GM19238 (cell line): ENCODE data around the gene HERPUD1.
"Not testable (repeated sequence)": the region's sequence is repeated elsewhere in the genome, so short reads cannot be mapped to it uniquely, and the experiment has no call there.

Source experiments
- DNase-seq: peaks from one replicate; pipeline ENCODE4 v3.0.0; 2011; ENCODE audit warnings: low spot score; ENCODE audit not compliant: insufficient read length

HERPUD1 gene

DNA sequence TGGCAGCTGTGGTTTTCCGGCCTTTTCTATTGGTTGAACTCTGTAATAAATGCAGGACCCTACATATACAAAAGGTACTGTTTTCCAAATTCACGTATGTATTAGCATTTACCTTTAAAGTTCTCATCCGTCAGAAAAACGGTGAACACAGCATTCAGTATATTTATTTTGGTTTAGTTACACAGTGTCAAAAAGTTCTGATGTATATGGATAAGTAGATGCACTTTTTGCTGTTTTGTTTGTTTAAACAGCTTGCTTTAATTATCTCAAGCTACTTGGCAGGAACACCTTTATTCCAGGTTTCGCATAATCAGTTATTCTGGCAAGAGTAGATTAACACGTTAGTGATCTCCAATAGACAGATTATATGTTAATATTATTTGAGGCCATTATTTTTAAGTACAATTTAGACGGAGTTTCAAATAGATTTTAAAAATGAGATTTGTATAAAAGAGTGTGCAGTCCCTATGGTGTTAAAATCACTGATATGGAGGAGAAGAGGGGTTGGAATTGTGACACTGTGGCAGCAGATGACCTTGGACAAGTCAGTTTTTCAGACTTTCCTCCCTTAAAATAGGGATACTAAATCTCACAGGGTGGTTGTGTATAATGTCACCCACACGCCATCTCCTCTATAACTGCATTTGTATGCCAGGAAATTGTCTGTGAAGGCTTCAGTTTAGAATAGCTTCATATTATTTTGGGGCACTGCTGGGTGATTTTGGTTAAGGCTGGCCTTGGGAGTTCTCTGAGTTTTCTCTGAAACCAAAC lies 2.1 kb downstream of the HERPUD1 start:
- DNase-seq = no peak

DNA sequence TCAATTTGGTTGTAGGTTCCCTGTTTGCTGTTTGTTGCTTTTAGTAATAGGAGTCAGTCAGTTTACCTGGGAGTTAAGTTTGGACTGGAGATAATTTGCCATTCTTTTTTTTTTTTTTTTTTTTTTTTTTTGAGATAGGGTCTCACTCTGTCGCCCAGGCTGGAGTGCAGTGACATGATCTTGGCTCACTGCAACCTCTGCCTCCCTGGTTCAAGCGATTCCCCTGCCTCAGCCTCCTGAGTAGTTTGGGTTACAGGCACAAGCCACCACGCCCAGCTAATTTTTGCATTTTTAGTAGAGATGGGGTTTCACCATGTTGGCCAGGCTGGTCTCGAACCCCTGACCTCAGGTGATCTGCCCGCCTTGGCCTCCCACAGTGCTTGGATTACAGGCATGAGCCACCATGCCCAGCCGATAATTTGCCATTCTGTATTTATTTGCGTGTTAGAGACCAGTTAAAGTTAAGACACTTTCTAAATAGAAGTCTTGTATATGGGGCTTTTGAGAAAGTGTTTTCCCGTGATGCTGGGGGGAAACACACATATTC lies 2.7 kb downstream of the HERPUD1 start:
- DNase-seq = not testable (repeated sequence)

DNA sequence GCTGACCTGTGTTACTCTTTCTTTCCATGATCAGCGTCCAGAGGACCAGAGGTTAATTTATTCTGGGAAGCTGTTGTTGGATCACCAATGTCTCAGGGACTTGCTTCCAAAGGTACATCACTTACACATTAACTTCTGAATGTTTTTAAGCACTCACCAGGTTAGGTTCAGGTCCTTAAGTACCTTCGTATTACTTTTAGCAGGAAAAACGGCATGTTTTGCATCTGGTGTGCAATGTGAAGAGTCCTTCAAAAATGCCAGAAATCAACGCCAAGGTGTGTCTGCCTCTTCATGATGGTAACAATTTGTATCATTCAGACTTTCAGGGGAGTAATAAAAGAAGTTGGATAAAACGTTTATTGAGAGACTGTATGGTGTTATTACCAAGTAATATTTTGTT lies 3.3 kb downstream of the HERPUD1 start:
- no peak for DNase-seq

DNA sequence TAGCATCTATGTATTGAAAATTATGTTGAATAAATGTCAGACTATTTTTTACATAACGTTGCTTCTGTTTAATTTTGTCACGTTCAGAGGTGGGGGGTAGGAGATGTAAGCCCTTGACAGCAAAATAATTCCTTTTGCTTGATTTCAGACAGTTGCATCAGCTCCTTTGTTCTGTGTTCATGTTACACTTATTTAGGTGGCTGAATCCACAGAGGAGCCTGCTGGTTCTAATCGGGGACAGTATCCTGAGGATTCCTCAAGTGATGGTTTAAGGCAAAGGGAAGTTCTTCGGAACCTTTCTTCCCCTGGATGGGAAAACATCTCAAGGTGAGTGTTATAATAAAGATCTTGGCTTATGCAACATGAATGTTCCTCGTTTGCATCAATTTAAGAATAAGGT lies 4.5 kb downstream of the HERPUD1 start:
- DNase-seq = no peak

DNA sequence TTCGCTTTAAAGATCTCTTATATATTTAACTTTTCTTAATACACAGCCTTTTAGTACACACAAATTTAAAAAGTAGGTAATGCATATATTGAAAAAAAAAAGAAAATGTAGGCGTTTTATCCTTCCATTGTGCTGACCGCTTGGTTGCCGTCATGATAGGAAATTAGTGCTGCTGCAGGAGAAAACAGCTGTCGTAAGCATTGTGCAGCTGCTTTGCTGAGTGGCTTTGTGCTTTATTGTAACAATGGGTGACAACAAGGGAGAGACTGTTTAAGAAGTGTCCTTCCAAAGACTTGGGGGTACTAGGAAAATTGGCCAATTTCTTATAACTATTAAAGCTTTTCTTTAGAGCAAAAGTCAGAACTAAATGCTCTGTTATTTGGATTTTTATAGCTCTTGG lies 5.0 kb downstream of the HERPUD1 start:
- no peak for DNase-seq

DNA sequence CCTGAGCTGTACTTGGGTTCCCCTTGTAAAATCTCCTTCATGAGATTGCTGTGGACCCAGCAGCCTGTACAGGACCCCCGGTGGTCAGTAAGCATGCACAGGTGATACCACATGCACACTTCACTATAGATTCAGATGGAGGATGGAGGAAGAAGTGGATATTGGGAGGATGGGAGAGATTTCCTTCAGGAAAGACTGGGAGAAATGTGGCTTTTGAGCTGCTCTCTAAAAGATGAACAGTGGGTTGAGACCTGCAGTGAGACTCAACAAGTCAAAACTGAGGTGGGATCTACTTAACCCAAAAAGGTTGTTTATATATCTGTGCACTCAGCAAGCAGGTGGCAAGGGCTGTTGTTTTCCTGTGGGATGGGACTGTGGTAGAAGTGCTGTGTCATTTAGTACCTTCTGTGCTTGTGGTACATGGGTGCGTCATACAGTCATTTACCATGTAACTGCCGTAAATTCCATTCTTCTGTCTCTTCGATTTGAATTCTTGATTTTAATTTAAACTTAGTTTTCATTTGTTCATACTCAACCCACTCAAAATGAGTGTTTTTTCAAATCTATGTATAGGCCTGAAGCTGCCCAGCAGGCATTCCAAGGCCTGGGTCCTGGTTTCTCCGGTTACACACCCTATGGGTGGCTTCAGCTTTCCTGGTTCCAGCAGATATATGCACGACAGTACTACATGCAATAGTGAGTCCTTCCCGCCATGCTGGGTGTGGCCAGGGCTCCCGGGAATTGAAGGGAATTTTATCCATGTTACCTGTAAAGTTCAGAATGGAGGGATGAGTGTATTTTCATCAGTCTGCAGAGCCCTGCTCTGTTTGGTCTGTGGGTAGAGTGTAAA lies 6.9 kb downstream of the HERPUD1 start:
- no peak for DNase-seq

DNA sequence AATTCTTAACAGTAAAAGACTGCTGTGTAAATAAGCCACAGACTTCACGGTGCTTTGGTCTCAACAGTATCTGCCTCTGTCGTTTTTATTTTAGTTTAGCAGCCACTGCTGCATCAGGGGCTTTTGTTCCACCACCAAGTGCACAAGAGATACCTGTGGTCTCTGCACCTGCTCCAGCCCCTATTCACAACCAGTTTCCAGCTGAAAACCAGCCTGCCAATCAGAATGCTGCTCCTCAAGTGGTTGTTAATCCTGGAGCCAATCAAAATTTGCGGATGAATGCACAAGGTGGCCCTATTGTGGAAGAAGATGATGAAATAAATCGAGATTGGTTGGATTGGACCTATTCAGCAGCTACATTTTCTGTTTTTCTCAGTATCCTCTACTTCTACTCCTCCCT lies 7.9 kb downstream of the HERPUD1 start:
- DNase-seq = no peak

DNA sequence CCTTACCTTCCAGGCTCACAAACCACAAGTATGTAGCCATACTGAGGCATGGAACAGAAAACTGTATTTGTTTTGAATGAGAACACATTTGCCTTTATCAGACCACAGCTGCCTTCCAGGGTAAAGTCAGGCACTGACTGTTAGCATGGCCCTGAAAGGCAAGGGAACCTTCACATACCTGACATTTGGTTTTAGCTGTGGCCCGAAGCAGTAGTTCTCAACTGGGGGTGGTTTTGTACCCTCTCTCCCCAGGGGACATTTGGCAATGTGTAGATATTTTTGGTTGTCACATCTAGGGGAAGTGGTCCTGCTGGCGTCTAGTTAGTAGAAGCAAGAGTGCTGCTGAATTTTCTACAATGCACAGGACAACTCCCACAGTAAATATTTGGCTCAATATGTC lies 9.2 kb downstream of the HERPUD1 start:
- no peak for DNase-seq

DNA sequence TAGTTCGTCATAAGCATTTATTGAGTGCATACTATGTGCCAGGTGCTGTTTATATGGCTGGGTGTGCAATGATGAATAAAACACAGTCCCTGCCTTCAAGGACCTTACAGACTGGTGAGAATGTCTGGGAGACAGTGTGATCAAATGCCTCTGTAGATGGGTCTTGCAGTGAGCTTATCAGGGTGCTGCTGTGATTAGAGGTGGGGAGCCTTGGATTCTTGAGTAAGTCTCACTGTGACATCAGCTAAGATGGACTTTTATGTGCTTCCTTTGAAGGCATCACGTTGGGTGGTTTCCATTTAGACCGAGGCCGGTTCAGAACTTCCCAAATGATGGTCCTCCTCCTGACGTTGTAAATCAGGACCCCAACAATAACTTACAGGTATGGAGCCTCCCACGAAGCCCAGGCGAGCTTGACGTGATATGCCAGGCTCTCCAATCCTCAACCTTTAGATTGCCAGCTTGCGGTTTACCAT lies 10.0 kb downstream of the HERPUD1 start:
- DNase-seq = no peak

DNA sequence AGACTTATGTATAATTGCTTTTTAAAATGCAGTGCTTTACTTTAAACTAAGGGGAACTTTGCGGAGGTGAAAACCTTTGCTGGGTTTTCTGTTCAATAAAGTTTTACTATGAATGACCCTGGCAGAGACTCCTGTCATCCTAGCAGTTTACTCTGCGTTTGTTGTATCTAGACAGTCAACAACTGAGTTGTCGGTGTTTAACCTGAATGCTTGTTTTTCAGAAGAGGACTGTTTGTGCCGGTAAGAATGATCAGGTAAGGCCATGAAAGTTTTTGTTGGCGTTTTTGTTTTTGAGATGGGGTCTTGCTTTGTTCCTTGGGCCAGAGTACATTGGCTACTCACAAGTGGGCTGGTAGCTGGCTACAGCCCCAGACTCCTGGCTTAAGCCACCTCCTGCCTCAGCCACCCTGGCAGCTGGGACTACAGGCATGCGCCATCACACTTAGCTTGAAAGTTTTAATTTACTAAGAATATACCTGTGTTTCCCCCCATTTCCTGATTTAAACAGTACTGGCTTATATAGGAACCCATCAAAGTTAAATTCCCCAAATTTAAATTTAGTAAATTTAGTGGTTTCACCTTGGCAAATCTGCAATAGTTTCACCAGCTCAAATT lies 11.9 kb downstream of the HERPUD1 start:
- DNase-seq = no peak

DNA sequence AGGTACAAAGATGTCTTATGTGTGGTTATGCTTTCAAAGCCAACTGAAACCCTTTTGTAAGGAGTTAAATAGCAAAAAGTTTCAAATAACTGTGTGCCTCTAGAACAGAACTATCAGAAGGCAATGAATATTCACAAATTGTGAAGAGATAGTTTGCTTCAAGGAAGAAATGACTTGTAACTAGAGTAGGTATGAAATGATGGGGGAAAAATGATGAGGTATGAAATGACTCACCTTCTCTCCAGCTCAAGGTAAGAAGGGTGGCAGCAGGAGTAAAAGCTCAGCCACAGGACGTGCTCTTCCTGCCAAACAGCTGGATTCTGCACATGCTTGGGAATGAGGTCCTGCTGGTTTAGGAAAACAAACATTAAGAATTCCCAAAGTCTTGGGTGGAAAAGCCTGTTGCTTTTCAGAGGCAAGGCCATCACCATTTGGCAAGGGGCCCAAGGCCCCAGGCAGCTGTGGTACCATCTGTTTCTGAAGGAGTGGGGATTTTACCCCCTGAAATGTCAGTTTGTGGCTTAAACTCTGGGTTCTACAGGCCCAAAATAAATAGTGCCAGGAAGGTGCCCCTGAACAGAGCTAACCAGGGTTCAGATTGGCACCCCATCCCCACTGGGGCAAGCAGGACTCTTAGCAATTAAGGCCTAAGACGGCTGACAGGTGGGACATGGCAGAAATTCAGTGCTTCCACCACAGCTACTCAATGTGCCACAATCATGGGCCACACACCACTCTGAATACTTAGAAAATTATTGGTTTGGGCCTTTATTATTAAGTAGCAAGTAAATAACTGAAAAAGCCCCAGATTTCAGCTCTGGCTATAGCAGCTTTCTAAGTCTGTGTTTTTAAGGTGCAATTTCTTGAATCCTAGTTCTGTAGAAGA lies 13.3 kb downstream of the HERPUD1 start:
- no peak for DNase-seq

DNA sequence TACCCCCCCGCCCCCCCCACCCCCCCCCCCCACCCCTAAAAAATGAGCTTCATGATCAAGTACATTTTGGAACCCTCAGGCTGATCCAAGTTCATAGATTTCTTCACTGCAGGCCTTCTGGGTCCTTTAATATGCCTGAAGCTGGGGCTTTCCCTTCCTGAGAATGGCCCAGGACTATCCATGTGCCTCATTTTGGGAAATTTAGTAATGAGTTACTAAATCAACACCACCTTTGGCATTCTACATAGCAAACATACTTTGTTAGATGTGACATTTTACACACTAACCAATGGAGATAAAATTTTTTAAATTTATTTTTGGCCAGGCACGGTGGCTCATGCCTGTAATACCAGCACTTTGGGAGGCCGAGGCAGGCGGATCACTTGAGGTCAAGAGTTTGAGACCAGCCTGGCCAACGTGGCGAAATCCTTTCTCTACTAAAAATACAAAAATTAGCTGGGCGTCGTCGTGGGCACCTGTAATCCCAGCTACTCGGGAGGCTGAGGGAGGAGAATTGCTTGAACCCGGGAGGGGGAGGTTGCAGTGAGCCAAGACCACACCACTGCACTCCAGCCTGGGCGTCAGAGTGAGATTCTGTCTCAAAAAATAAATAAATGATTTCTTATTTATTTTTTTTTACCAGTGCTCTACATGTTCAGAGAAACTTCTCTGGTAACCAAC lies 14.0 kb downstream of the HERPUD1 start:
- no peak for DNase-seq

DNA sequence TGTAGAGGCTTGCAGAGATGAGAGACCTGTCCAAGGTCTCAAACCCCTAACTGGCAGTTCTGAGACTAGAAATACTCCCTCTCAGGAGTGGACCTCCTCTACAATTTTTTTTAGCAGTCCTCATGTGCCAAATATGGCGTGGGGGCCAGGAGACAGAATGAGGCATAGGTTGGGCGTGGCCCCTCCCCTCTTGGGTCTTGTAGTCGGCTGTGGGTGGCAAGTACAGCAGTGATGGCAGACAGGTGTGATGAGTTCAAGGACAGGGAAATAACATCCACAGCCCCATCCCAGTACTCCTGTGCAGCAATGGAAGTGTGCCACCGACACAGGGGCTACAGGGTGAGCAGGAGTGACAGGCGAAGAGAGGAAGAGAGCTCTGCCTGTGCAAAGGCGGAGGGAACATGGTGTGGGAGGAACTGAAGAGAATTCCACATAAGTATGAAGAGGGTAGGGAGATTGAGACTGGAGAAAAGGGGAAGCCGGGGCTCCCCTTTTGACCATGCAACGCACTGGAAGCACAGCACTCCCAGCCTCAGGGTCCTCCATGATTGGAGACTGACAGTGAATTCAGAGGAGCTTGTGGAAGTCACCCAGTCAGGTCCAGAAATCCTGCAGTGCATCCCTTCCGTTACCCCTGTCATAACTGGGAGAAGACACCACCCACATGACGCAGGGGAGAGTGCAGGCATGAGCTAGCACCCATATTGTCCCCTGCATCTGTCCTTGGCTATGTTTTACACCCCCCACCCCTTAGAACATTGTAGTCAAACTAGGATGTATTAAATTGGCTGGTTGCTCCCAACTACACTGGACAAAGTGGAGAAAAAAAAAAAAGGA lies 15.0 kb downstream of the HERPUD1 start:
- no peak for DNase-seq

DNA sequence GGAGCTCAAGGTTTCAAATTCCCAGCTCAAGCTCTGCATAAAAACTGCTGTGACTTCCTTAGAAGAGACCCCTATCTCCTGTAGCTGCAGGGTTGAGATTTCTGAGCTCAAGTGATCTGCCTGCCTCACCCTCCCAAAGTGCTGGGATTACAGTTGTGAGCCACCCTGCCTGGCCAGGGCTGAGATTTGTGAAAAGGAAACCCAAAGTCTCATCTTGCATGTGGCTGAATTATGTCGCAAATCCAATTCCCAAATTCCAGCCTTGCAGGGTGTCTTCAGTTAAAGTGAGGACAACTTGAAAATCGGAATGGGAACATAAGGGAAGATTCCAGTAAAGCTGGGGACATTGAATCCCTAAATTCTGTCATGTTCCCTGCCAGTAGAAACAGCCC lies 15.7 kb downstream of the HERPUD1 start:
- DNase-seq = no peak

DNA sequence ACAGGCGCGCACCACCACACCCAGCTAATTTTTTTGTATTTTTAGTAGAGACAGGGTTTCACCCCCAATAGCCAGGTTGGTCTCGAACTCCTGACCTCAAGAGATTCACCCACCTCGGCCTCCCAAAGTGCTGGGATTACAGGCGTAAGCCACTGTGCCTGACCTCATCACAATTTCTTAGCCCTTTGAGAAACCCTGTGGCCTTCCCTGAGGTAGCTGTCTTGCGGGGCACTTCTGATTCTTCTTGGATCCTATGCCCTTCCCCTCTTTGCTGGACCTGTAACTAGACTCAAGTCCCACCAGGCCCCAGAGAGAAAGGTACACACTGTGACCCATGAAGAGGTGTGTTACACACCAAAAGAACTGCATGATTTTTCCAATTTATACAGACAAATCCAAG lies 16.3 kb downstream of the HERPUD1 start:
- DNase-seq = no peak

DNA sequence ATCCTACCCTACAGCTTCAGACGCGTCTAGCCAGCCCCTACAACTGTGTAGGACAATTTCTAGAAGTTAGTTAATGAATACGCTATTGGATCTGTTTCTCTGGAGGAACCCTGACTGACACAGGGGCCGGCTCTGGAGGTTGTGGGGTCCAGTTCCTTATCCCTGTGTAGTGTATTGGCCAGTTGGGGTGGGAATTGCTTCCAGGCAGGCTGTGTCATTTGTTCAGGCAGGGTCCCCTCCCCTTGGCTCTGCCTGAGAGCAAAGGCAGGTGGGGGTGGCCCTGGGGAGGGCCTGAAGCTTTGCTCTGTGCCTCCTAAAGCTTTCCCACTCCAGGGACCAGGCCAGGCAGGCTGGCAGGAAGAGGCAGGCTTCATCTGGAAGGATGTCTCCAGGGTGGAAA lies 18.1 kb downstream of the HERPUD1 start:
- DNase-seq = no peak

DNA sequence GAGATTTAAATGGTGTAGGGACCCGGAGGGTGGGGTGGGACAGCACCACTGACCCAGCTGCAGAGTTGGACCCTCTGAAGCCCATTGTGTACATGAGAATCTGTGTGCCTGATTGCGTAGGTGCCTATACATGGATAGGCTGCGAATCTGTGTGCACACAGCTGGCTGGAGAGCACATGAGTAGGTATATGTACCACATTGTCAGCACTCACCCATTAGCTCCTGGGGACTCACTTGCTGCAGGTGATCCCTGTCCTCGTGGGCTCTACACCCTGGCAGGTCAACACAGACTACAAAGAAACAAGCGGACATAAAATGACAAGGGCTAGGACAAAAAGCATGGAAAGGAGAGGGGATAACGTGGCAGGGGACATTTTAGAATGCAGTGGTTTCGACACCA lies 18.5 kb downstream of the HERPUD1 start:
- no peak for DNase-seq

DNA sequence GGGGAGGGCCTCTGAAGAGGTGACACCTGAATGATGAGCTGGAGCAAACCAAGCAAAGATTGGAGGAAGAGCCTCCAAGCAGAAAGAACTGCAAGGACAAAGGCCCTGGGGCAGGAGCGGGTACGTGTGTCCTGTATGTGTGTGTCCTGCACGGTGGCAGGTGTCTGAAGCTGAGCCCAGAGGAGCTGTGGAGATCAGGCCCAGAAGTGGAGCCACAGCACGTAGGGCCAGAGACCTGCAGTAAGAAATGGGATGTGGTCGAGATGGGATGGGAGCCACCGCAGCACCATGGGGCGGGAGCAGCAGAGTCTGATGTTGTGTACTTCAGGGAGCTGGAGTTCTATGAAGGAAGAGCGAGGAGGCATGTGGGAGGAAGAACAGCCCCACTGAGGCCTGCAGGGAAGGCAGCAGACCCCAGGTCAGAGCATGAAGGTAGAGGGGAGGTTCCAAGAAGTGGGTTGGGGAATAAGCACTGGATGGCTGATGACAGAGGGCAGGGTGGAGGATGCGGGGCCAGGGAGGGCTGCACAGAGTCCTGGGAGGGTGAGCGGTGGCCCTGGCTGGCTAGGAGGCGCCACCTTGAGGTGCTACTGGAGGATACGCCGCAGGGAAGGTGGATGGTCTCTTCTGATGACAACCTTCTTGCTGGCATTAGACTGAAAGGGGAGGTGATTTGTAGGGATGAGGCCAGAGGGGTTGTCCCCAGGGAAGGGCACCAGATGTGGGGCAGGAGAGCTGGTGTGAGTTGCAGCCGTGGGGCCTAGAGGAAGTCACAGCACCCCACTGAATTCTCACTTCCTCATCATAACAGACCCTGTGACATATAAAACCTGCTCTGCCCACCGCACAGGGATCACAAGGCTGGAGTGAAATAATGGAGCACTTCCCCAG lies 19.2 kb downstream of the HERPUD1 start:
- DNase-seq = peak; percentile 66
